Vagina (tissue), 2 donors: ENCODE data around the gene ARHGAP26.

Source experiments
- CTCF ChIP-seq, 3 experiments: fragments of 450-650 bp in 2 of 3; fragments of 200-600 bp in 1 of 3; sonication (generic) in 1 of 3; IDR thresholded peaks; one replicate each; pipeline ENCODE4 v1.5.1; 2017 to 2019; ENCODE audit warnings: antibody characterized with exemption in 3 of 3, mild to moderate bottlenecking in 2 of 3, moderate library complexity in 2 of 3
- POLR2A ChIP-seq, 2 donors: fragments of 450-650 bp; IDR thresholded peaks; one replicate each; pipeline ENCODE4 v1.6.1; 2017; ENCODE audit warnings: antibody characterized with exemption in 2 of 2, mild to moderate bottlenecking in 2 of 2, moderate library complexity in 2 of 2
- POLR2AphosphoS5 ChIP-seq, 2 donors: sonication (generic); formaldehyde crosslinking; IDR thresholded peaks; one replicate each; pipeline ENCODE4 v1.9.0; 2017; ENCODE audit warnings: antibody characterized with exemption in 2 of 2, mild to moderate bottlenecking in 2 of 2, low read depth in 1 of 2; ENCODE audit not compliant: insufficient read depth in 1 of 2

GRCh38 chr5:143142596-143143435 is 372.6 kb downstream of the ARHGAP26 start:
- TF ChIP-seq POLR2A (IDR thresholded peaks at IDR 0.05) (no peak), CTCF (IDR thresholded peaks at IDR 0.05) (no peak), POLR2AphosphoS5 (IDR thresholded peaks at IDR 0.05; ENCODE audit: insufficient read depth in 1 of 2, low read depth in 1 of 2) (peak; percentile 42 to 79)
